HuH-7.5 (cell line): ENCODE data around the gene CAND2.
"Not testable (repeated sequence)": the region's sequence is repeated elsewhere in the genome, so short reads cannot be mapped to it uniquely, and the experiment has no call there.

Experiments used
- DNase-seq: peaks from one replicate; pipeline ENCODE4 v3.0.0; 2011; ENCODE audit warnings: low spot score

The CAND2 gene

GRCh38 chr3:12831301-12831866 is 34.9 kb downstream of the CAND2 start:
- no peak for DNase-seq

GRCh38 chr3:12832350-12833221 is 36.1 kb downstream of the CAND2 start:
- DNase-seq = no peak

GRCh38 chr3:12833222-12834161 is 37.0 kb downstream of the CAND2 start:
- no peak for DNase-seq

DNA sequence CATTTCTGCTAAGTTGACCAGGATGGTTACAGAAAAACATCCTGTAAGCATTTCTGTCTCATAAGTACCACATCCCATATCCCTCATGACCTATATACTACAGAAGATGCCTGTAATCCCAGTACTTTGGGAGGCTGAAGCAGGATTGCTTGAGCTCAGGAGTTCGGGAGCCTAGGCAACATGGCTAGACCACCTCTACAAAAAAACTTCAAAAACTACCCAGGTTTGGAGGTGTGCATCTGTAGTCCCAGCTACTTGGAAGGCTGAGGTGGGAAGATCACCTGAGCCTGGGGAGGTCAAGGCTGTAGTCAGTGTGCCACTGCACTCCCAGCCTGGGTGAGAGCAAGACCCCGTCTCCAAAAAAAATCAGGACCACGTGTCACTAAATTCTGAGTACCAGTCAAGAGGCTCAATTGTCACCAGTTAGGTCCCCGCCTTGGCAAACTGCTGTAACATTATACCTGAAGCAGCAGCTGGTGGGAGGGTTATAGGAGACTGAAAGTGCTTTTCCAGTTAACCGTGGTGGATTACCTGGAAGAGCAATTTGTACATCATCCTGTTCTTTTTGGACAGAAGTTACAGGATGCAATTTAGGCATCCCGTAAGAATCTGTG is 38.7 kb downstream of the CAND2 start:
- DNase-seq = no peak

DNA sequence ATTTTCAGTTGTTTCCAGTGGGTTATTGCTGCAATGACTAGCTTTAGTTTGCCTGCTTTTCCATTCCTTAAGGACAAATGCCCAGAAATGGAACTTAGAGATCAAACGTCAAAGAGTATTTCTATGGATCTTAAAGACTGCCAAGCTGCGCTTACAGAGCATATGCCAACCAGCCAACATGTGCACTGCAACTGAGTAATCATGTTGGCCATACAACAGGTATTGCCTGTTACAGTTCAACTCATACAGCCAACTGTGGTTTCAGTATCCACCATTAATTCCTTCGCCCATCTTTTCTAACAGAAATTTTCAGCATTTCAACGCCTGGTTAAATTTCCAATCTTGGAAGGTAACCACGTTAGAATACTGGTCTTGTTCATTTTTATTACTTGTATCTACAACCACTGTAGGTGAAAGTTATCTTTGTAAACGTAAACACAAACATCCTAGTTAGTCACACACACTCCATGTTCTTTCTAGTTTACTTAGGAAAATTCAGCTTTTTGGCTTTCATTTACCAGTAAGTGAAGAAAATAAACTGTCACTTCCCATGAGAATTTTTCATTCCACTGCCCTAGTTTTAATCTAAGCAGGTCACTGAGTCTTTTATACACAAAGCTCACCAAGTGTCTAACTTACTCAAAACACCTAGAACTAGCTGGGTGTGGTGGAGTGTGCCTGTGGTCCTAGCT is 41.0 kb downstream of the CAND2 start:
- DNase-seq = no peak

DNA sequence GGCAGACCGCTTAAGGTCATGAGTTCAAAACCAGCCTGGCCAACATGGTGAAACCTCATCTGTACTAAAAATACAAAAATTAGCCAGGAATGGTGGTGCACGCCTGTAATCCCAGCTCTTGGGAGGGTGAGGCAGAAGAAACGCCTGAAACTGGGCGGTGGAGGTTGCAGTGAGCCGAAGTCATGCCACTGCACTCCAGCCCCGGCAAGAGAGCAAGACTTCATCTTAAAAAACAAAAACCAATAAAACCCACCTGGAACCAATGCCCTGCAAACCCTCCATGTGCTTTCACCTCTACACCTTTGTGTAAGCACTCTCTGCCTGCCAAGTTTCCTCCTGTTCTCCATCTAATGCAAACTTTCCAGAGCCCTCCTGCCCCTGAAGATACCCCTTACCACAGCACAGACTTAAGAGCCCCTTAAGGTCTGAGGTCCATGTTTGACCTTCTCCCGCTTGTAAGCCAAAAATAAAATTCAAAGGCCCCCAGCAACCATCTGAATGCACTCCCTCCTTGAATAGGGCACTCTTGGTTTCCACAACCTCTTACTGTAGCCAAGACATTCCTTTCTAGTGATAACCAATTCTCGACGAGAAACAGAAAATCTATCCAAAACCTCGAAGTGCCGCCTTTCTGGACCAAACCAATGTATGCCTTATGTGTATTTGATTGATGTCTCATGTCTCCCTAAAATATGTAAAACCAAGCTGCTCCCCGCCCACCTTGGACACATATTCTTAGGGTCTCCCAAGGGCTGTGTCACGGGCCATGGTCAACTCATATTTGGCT is 41.9 kb downstream of the CAND2 start:
- DNase-seq = no peak

DNA sequence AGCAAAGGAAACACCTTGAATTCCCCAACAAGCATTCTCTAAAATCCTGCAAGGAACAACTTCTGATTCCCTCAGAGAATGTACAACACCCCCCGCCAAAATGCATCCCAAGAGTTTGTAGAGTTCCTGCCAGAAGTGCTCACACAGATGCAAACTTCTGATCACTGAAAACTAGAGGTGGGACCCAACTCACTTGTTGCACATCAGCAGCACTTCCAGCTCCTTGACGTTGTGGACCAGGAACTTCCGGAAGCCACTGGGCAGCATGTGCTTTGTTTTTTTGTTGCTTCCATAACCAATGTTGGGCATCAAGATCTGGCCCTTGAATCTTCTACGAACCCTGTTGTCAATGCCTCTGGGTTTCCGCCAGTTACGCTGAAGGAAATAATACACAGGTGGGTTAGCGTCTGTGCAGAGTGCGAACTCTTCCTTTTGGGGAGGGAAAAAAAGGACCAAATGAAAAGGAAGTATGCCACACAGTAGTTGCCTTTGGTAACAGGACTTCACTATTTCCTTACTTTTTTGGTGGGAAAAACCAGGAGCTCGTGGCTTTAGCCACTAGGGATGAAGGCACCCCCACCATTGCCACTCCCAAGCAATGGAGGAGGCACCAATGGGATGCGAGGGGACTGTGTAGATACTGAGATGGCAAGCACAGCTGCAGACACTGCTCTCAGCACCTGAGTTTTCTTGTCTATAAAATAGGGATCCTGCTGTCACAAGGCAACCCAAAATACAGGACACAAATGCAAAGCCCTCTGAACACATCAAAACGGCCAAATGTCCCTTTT is 42.9 kb downstream of the CAND2 start:
- no peak for DNase-seq

DNA sequence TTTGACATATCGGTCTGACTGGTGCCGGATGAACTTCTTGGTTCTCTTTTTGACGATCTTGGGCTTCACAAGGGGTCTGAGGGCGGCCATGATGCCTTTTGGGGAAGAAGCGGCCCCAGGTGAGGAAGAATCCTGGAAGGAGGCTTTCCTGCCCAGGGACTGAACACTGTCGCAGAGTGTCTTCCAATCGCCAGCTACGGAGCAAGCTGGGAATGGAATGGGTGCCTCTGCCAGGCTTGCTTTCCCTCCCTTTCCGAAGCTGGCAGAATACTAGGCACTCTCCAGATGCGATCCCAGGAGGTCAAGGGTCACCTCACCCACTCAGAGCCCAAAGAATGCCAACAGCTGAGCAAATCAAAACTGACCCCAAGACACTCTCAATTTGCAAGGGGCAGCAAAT is 43.7 kb downstream of the CAND2 start:
- not testable (repeated sequence) for DNase-seq

DNA sequence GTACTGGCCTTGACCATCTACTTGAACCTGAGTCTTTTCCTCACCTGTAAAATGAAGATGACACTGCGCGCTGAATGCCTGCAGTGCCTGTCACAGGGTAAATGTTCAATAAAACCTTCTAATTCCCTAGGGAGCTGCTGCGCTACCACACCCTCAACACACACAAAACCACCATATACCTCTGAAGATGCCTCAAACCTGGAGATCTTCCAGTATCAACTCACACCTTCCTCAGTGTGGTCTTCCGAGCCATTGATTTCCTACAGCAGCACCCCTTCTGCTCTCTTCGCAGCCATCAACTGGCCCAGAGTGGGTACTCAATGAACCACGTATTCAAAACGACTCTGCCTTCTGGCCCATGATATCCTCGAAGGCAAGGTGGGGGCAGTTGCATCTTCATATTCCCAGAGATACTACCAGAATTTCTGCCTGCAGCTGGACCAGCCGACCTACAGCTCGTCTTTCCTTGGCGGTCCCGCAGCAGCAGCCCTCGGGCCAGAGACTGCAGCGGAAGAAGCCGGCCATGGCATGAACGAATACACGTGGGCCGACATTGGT is 44.2 kb downstream of the CAND2 start:
- no peak for DNase-seq

DNA sequence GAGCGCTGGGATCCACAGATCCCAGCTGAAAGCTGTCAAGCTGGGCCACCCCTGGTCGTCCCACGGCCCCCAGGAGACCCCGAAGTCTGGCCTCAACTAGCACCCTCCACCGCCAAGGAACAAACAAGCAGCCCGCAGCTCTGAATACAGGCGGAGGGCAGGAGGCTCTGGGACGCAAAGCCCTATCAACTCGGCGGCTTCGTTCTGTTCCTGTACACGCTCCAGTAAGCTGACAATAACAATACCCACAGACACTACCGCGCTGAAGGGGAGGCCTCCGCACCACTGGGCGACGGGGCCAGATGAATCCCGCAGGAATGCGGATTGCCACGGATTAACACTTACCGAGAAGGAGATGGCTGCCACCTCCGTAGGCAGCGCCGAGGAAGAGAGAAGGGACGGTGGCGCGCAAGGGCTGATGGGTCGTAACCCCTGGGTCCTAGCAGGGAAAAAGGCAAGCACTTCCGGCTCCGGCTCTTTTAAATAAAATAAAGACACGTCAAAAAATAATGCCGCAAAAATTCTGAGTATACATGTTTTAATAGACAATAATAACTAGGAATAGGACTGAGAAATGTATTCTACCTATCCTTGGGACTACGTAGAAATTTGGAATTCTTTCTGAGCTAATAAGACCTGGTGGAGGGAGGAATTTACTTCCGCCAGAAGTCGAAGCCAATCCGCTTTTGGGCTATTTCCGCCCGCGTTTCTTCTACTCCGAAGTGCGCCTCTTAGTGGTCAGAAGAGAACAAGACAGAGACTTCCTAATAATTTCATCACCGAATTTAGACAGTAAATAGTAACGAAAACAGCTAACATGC is 44.9 kb downstream of the CAND2 start, which contains the start of gene RPL32:
RPL32 (minus strand) TSS at position 417 of the 821 bp plus-strand sequence. CDS start 1,328 bp downstream, outside the sequence.
- DNase-seq = peak; percentile 92

DNA sequence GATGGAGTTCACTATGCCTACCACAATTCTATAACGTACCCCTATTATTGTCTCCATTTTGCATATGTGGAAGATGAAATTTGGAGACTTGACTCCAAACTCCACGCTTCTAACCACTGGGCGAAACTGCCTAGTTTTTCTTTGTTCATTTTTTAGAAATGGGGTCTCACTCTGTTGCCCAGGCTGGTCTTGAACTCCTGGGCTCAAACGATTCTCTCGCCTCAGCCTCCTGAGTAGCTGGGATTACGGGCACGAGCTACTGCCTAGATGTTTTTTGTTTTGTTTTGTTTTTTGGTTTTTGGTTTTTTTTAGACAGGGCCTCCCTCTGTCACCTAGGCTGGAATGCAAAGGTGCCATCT is 45.5 kb downstream of the CAND2 start:
- DNase-seq = no peak

- no peak for DNase-seq
Measured at GRCh38 chr3:12842469-12842868, 46.0 kb downstream of the CAND2 start.

GRCh38 chr3:12845811-12846210 is 49.3 kb downstream of the CAND2 start:
- no peak for DNase-seq

- DNase-seq = no peak
Measured at GRCh38 chr3:12852201-12852600, 55.7 kb downstream of the CAND2 start.

GRCh38 chr3:12853847-12854246 is 57.4 kb downstream of the CAND2 start:
- DNase-seq = not testable (repeated sequence)

DNA sequence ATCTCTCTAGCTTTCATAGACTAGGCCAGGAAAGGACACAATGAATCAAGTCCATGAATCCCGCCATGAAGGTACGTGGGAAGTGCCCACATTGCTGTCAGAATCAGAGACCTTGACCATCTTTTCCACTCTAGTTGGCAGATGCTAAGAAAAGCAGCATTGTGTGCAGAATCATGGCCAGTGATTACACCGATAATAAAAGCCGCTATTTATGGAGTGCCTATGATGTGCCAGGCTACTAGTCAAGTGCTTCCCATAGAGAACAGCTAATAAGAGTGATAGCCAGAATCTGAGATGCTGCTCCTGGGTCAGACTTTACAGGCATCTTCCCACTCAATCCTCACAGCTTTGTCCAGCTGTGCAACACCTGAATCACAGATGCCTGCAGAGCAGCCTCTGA is 58.1 kb downstream of the CAND2 start:
- no peak for DNase-seq

GRCh38 chr3:12856626-12857025 is 60.1 kb downstream of the CAND2 start:
- DNase-seq = no peak

DNA sequence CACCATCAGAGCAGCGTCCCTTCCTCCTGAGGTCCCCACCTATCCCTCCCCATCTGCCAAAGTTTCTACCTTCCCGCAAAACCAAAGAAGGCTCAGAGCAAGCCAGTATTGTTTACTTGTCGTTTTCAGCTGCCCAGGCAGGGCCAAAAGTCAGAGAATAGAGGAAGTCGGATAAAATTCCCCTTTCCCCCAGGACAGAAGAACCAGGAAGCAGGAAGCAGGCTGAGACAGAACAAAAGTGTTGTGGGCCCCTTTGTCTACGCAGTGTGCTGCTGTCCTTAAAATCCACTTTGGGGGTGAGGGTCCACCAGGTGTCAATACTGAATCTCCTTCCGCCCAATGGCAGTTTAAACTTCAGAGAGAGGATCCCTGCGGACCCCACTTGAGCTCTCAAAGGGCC is 63.4 kb downstream of the CAND2 start:
- DNase-seq = no peak

DNA sequence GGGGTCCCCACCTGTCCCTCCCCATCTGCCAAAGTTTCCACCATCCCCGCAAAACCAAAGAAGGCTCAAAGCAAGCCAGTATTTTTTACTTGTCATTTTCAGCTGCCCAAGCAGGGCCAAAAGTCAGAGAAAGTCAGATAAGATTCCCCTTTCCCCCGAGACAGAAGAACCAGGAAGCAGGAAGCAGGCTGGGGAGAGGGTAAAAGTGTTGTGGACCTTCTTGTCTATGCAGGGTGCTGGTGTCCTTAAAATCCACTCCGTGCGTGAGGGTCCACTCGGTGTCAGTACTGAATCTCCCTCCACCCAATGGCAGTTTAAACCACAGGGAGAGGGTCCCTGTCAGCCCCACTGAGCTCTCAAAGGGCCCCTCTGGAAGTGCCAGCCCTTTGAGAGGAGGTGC is 65.1 kb downstream of the CAND2 start:
- DNase-seq = no peak
